GM12878 (cell line): ENCODE measurements around the gene SORT1. TPM values are rescaled to one million over a fixed set of nuclear protein-coding genes. Genes with fewer than 3 reads are reported as not detected.

Source experiments
- ATAC-seq: fragments of 200-7000 bp; cut with Tn5 transposase; 3 replicates; pipeline ENCODE4 v1.9.1; 2020; ENCODE audit warnings: mild to moderate bottlenecking, moderate library complexity
- BruUV-seq: library from RNA; stranded (reverse); fragments of 400-500 nt; replicated peaks from 2 replicates; lab custom pipeline; 2021; lab: Mats Ljungman, UMichigan
- CTCF ChIA-PET: fragments of 300-600 bp; sonication (Branson Sonifier 250); formaldehyde crosslinking; extraction: SDS; loops from one replicate; lab custom pipeline; 2021; ENCODE audit warnings: inconsistent platforms; lab: Yijun Ruan, JAX
- POLR2A ChIA-PET: fragments of 350-600 bp; formaldehyde crosslinking; extraction: SDS; loops from one replicate; lab custom pipeline; 2021; ENCODE audit warnings: inconsistent platforms; lab: Charles Lee
- RAD21 ChIA-PET: fragments of 300-600 bp; sonication (Branson Sonifier 250); formaldehyde crosslinking; loops from one replicate; lab custom pipeline; 2023; ENCODE audit warnings: antibody characterized with exemption; ENCODE audit not compliant: unreplicated experiment; lab: Charles Lee
- SMC1A ChIA-PET: fragments of 300-600 bp; sonication (Branson Sonifier 250); formaldehyde crosslinking; loops from one replicate; lab custom pipeline; 2023; ENCODE audit not compliant: unreplicated experiment, uncharacterized antibody; lab: Charles Lee
- DNase-seq: peaks from one replicate; pipeline ENCODE4 v3.0.0-alpha.2; 2011; ENCODE audit warnings: low read depth, low spot score
- FAIRE-seq: peaks from 3 replicates; lab custom pipeline; 2011; peaks lifted over from hg19 to GRCh38; lab: Jason Lieb, UNC
- H2AFZ ChIP-seq: 2 replicates; pipeline ENCODE4 v1.6.0; 2011; ENCODE audit warnings: low read depth, low read length, control low read depth; ENCODE audit not compliant: control insufficient read depth
- H3K27ac ChIP-seq: 2 replicates; pipeline ENCODE4 v1.5.1; 2011; ENCODE audit warnings: control low read depth; ENCODE audit not compliant: control insufficient read depth, insufficient read depth
- H3K27me3 ChIP-seq, 2 experiments: replicated peaks in 1 of 2; 2 replicates each; pipeline versions ENCODE4 v1.6.0 to v1.6.1; 2011; ENCODE audit warnings: low read length in 1 of 2; ENCODE audit not compliant: control insufficient read depth in 2 of 2, insufficient read depth in 2 of 2
- H3K36me3 ChIP-seq, 2 experiments: 2 replicates each; pipeline ENCODE4 v1.5.1; 2011; ENCODE audit warnings: low read length in 1 of 2; ENCODE audit not compliant: control insufficient read depth in 2 of 2, insufficient read depth in 2 of 2
- H3K4me1 ChIP-seq: 2 replicates; pipeline ENCODE4 v1.6.1; 2011; ENCODE audit warnings: mild to moderate bottlenecking, low read length, moderate library complexity, mixed read lengths; ENCODE audit not compliant: control insufficient read depth, insufficient read depth
- H3K4me2 ChIP-seq: 2 replicates; pipeline ENCODE4 v1.6.0; 2011; ENCODE audit warnings: control low read depth; ENCODE audit not compliant: control insufficient read depth, insufficient read depth
- H3K4me3 ChIP-seq: fragments of 200-600 bp; sonication (generic); 2 replicates; pipeline ENCODE4 v1.5.1; 2016
- H3K79me2 ChIP-seq: 2 replicates; pipeline ENCODE4 v1.6.0; 2011; ENCODE audit warnings: low read length; ENCODE audit not compliant: control insufficient read depth, insufficient read depth
- H3K9ac ChIP-seq: 2 replicates; pipeline ENCODE4 v1.8.0; 2011; ENCODE audit warnings: low read length, control low read depth, mixed read lengths; ENCODE audit not compliant: control insufficient read depth, insufficient read depth
- H3K9me3 ChIP-seq: replicated peaks from 3 replicates; pipeline ENCODE4 v1.5.1; 2011; ENCODE audit warnings: mild to moderate bottlenecking, low read length; ENCODE audit not compliant: control insufficient read depth, insufficient read depth
- H4K20me1 ChIP-seq: 2 replicates; pipeline ENCODE4 v1.6.0; 2011; ENCODE audit not compliant: control insufficient read depth, insufficient read depth
- CEBPZ ChIP-seq: fragments of 150-350 bp; IDR thresholded peaks from 2 replicates; pipeline ENCODE4 v1.6.1; 2016; ENCODE audit warnings: low read depth, low read length
- KDM1A ChIP-seq: fragments of 200-600 bp; sonication (generic); IDR thresholded peaks from 2 replicates; pipeline ENCODE4 v1.6.1; 2016; ENCODE audit warnings: borderline replicate concordance
- RAD51 ChIP-seq: fragments of 450-650 bp; IDR thresholded peaks from 2 replicates; pipeline ENCODE4 v1.6.1; 2016; ENCODE audit warnings: moderate library complexity, mild to moderate bottlenecking, inconsistent platforms
- RBBP5 ChIP-seq: fragments of 200-600 bp; sonication (generic); conservative IDR thresholded peaks from 2 replicates; pipeline ENCODE4 v1.6.1; 2016
- SMAD1 ChIP-seq: fragments of 450-650 bp; IDR thresholded peaks from 2 replicates; pipeline ENCODE4 v1.6.1; 2018; ENCODE audit warnings: mild to moderate bottlenecking, low read depth; ENCODE audit not compliant: partially characterized antibody
- SMARCA5 ChIP-seq: fragments of 450-650 bp; IDR thresholded peaks from 2 replicates; pipeline ENCODE4 v1.6.1; 2017; ENCODE audit warnings: mild to moderate bottlenecking
- YBX1 ChIP-seq: fragments of 450-650 bp; IDR thresholded peaks from 2 replicates; pipeline ENCODE4 v1.6.1; 2016; ENCODE audit warnings: antibody characterized with exemption
- WGBS: methylation state at CpG from one replicate; pipeline ENCODE4 v1.1.6; 2016; ENCODE audit warnings: low lambda C conversion rate; ENCODE audit not compliant: insufficient replicate concordance, insufficient coverage; ENCODE audit errors: missing lambda C conversion rate; 5-methylcytosine and 5-hydroxymethylcytosine counted together
- in situ Hi-C: fragments of 300-500 bp; cut with MboI; formaldehyde crosslinking; loops from 9 replicates; pipeline ENCODE4 v1.14.3; 2018; ENCODE audit warnings: mixed read lengths
- intact Hi-C: fragments of 100-400 bp; cut with micrococcal nuclease; formaldehyde crosslinking; loops from one replicate; pipeline ENCODE4 v1.14.2; 2022; ENCODE audit not compliant: unreplicated experiment
- polyA plus RNA-seq, 11 experiments: library from polyadenylated mRNA; depleted of rRNA in 4 of 11; unstranded in 6 of 11; stranded (reverse) in 5 of 11; fragments of >200 nt; fragmentation: Nextera tagmentation in 4 of 11; fragmentation: Illumina TruSeq in 1 of 11; extraction: Ambion mirVana in 4 of 11; extraction: Trizol in 1 of 11; gene quantifications; 1 replicate in 1 of 11; 2 replicates in 10 of 11; pipeline versions ENCODE4 v1.2.1 to v1.2.3, GENCODE V29; 2011 to 2016; ENCODE audit warnings: inconsistent platforms in 2 of 11, missing spikeins in 2 of 11, low read depth in 1 of 11
- total RNA-seq, 4 experiments: library from RNA; depleted of rRNA in 3 of 4; stranded (reverse); fragments of >200 nt in 3 of 4; fragmentation: Illumina TruSeq in 1 of 4; extraction: Trizol in 1 of 4; gene quantifications; 2 replicates each; pipeline versions ENCODE4 v1.2.1 to v1.2.3, GENCODE V29; 2013 to 2021
- TF ChIP-seq, protein P1 (sequence below): fragments of 450-650 bp; IDR thresholded peaks from 2 replicates; pipeline ENCODE4 v1.6.1; 2018; ENCODE audit warnings: borderline replicate concordance, mild to moderate bottlenecking; ENCODE audit not compliant: partially characterized antibody
- TF ChIP-seq, protein P2 (sequence below): IDR thresholded peaks from 2 replicates; pipeline ENCODE4 v1.6.1; 2011; ENCODE audit warnings: borderline replicate concordance, low read depth, mild to moderate bottlenecking, moderate library complexity, mixed read lengths, low read length; ENCODE audit not compliant: insufficient read depth; ENCODE audit errors: extremely low read length

The SORT1 gene
- total and polyA plus RNA-seq, 10 of the 15 experiments (the other 5 are each of a cell fraction or from before 2014, with no cell fraction given) = 0.06 to 1.9 (median 0.33) TPM; not detected in 1

DNA sequence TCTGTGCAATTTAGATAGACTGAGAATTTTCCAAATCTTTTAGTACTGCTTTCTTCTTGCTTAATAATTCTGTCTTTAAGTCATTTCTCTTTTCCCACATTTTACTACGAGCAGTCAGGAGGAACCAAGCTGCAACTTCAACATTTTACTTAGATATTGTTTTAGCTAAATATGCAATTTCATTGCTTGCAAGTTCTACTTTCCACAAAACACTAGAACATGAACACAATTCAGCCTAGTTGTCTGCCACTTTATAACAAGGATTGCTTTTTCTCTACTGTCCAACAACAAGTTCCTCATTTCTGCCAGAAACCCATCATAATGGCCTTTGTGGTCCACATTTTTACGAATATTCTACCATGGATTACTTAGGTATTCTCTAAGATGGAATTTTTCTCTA is 36.6 kb downstream of the SORT1 start:
- SMC1A ChIA-PET = no interaction called here
- no peaks in the 10 kb centered on the region for H3K36me3 ChIP-seq
- in situ Hi-C loops (no loop called here), intact Hi-C loops (loop anchor here (1.0 kb wide), 1 partner anchor 8 kb away; no protein-coding TSS in a partner anchor)
- no peak overlapping the region for H3K4me2 ChIP-seq
- no peaks in the 10 kb centered on the region for H3K4me1 ChIP-seq
- no peaks in the 10 kb centered on the region for H4K20me1 ChIP-seq
- H2AFZ ChIP-seq = no peak overlapping the region
- POLR2A ChIA-PET = interaction anchor here (1.0 kb wide), 1 partner anchor 10 kb away, joined by 3 read pairs; no protein-coding TSS in a partner anchor
- H3K4me3 ChIP-seq = no peak overlapping the region
- CTCF ChIA-PET = interaction anchor here (1.1 to 1.4 kb wide), 3 partner anchors 9 to 78 kb away, joined by 3 to 4 read pairs (median 3); partner anchors contain the start of gene PSRC1
- ATAC-seq = no peak
- no peak for TF ChIP-seq KDM1A
- TF ChIP-seq, all 136 proteins: peak for 0
- no TSS peak for BruUV-seq
- FAIRE-seq (no peak), DNase-seq (no peak)
- RAD21 ChIA-PET = interaction anchor here (1.0 kb wide), 1 partner anchor 171 kb away, joined by 3 read pairs; no protein-coding TSS in a partner anchor
- H3K9ac ChIP-seq = no peak overlapping the region
- H3K27me3 ChIP-seq = no peaks in the 10 kb centered on the region
- 0% methylated on average over 2 of the region's 2 CpGs for WGBS
- H3K9me3 ChIP-seq = no peaks in the 10 kb centered on the region
- H3K27ac ChIP-seq = no peak overlapping the region
- H3K79me2 ChIP-seq = no peaks in the 10 kb centered on the region

DNA sequence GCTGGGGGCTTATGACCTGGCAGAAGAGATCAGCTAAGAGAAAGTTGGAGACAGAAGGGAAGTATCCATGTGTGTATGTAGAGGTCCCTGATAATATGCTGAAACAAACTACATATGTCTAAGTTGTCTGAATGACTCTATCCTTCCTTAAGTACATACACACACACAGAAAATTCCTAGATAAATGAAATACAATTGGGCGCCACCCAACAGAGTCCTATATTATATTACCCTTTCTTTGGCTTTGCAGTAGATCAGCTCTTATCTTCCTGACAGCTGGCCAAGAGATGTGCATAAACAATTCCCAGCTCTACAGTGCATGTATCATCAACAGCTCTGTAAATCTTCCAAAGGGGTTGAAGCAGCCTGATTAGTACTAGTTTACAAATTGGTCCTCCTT is 40.1 kb downstream of the SORT1 start:
- 79% methylated on average over 1 of the region's 1 CpG for WGBS
- no TSS peak for BruUV-seq
- RAD21 ChIA-PET = no interaction called here
- CTCF ChIA-PET = interaction anchor here (0.9 to 1.5 kb wide), 3 partner anchors 32 to 175 kb away, joined by 3 to 6 read pairs (median 3); no protein-coding TSS in a partner anchor
- no peaks in the 10 kb centered on the region for H4K20me1 ChIP-seq
- no peak overlapping the region for H3K4me2 ChIP-seq
- H3K79me2 ChIP-seq = no peaks in the 10 kb centered on the region
- no peaks in the 10 kb centered on the region for H3K9me3 ChIP-seq
- no peak overlapping the region for H2AFZ ChIP-seq
- H3K27me3 ChIP-seq = no peaks in the 10 kb centered on the region
- in situ Hi-C loops = no loop called here
- FAIRE-seq = no peak
- no peak overlapping the region for H3K4me3 ChIP-seq
- H3K9ac ChIP-seq = no peak overlapping the region
- H3K4me1 ChIP-seq = no peaks in the 10 kb centered on the region
- TF ChIP-seq RBBP5 (no peak), RAD51 (no peak), SMARCA5 (no peak), YBX1 (no peak), SMAD1 (no peak), CEBPZ (no peak)
- TF ChIP-seq, protein P1, sequence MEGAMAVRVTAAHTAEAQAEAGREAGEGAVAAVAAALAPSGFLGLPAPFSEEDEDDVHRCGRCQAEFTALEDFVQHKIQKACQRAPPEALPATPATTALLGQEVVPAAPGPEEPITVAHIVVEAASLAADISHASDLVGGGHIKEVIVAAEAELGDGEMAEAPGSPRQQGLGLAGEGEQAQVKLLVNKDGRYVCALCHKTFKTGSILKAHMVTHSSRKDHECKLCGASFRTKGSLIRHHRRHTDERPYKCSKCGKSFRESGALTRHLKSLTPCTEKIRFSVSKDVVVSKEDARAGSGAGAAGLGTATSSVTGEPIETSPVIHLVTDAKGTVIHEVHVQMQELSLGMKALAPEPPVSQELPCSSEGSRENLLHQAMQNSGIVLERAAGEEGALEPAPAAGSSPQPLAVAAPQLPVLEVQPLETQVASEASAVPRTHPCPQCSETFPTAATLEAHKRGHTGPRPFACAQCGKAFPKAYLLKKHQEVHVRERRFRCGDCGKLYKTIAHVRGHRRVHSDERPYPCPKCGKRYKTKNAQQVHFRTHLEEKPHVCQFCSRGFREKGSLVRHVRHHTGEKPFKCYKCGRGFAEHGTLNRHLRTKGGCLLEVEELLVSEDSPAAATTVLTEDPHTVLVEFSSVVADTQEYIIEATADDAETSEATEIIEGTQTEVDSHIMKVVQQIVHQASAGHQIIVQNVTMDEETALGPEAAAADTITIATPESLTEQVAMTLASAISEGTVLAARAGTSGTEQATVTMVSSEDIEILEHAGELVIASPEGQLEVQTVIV = no peak
- TF ChIP-seq, protein P2, sequence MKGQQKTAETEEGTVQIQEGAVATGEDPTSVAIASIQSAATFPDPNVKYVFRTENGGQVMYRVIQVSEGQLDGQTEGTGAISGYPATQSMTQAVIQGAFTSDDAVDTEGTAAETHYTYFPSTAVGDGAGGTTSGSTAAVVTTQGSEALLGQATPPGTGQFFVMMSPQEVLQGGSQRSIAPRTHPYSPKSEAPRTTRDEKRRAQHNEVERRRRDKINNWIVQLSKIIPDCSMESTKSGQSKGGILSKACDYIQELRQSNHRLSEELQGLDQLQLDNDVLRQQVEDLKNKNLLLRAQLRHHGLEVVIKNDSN = no peak
- POLR2A ChIA-PET = no interaction called here
- no peaks in the 10 kb centered on the region for H3K36me3 ChIP-seq
- SMC1A ChIA-PET = no interaction called here
- ATAC-seq = no peak
- intact Hi-C loops = no loop called here
- no peak for DNase-seq
- H3K27ac ChIP-seq = no peak overlapping the region
